Esophagus squamous epithelium (tissue), 4 donors: ENCODE measurements around the gene KL.

Experiments
- CTCF ChIP-seq, 6 experiments: fragments of 450-650 bp in 4 of 6; fragments of 200-600 bp in 2 of 6; sonication (generic) in 2 of 6; IDR thresholded peaks; one replicate each; pipeline ENCODE4 v1.5.1; 2016 to 2019; ENCODE audit warnings: antibody characterized with exemption in 6 of 6, mild to moderate bottlenecking in 4 of 6, moderate library complexity in 4 of 6
- POLR2A ChIP-seq, 4 donors: fragments of 450-650 bp; IDR thresholded peaks; one replicate each; pipeline ENCODE4 v1.6.1; 2017; ENCODE audit warnings: antibody characterized with exemption in 4 of 4, mild to moderate bottlenecking in 4 of 4, moderate library complexity in 3 of 4

- no peak for TF ChIP-seq CTCF (IDR thresholded peaks at IDR 0.05)
- no peak for TF ChIP-seq POLR2A (IDR thresholded peaks at IDR 0.05)
Measured at GRCh38 chr13:33045851-33046592, 29.8 kb downstream of the KL start.
